ENCODE results near the gene PRPH. TPM values are rescaled to one million over a fixed set of nuclear protein-coding genes. Genes with fewer than 3 reads are reported as not detected.

The PRPH gene
- total and polyA plus RNA-seq, 2 of the 13 experiments (the other 11 are each of a cell fraction or from before 2014, with no cell fraction given) = 0.12 TPM; not detected in 1

- TF ChIP-seq NFAT5 (CRISPR knock-in tag; IDR thresholded peaks at IDR 0.05) (no peak), TERF1 (CRISPR knock-in tag; IDR thresholded peaks at IDR 0.05) (no peak), ARID5B (CRISPR knock-in tag; IDR thresholded peaks at IDR 0.05) (0 out of 2 replicates have a peak, but pooled peaks have one; percentile 23), PATZ1 (CRISPR knock-in tag; IDR thresholded peaks at IDR 0.05) (peak; percentile 45; the same call in 1 of the 2 replicates), ZNF143 (CRISPR knock-in tag; IDR thresholded peaks at IDR 0.05) (no peak), ZNF761 (CRISPR knock-in tag; conservative IDR thresholded peaks at IDR 0.05) (no peak), SMAD9 (CRISPR knock-in tag; IDR thresholded peaks at IDR 0.05) (no peak), BCL6 (CRISPR knock-in tag; IDR thresholded peaks at IDR 0.05) (0 out of 2 replicates have a peak, but pooled peaks have one; percentile 41), SIN3B (IDR thresholded peaks at IDR 0.05; ENCODE audit: low read length) (no peak), ZNF431 (CRISPR knock-in tag; IDR thresholded peaks at IDR 0.05; ENCODE audit: borderline replicate concordance, low read depth) (no peak), TFE3 (CRISPR knock-in tag; IDR thresholded peaks at IDR 0.05) (no peak)
Measured at GRCh38 chr12:49276304-49277290, 18.4 kb upstream of the PRPH start (continued).

Measured in HepG2 (cell line).